ENCODE results near the gene BARHL1.

BARHL1 gene

GRCh38 chr9:132554755-132555154 lies 27.7 kb upstream of the BARHL1 start:
- no peak overlapping the region for H3K27ac ChIP-seq
- CTCF ChIA-PET: no interaction called here
- no peak for DNase-seq (ENCODE audit: low spot score)
- POLR2A ChIA-PET (ENCODE audit: low non-redundant PET): no interaction called here
- TF ChIP-seq CTCF (conservative IDR thresholded peaks at IDR 0.05; ENCODE audit: low read depth): no peak

- ChIA-PET POLR2A (ENCODE audit: low non-redundant PET) (no interaction called here), CTCF (no interaction called here)
- no peak overlapping the region for H3K27ac ChIP-seq
- no peak for TF ChIP-seq CTCF (conservative IDR thresholded peaks at IDR 0.05; ENCODE audit: low read depth)
- no peak for DNase-seq (ENCODE audit: low spot score)
Observed at GRCh38 chr9:132555528-132555927, 26.9 kb upstream of the BARHL1 start.

- TF ChIP-seq CTCF (conservative IDR thresholded peaks at IDR 0.05; ENCODE audit: low read depth): no peak
- ChIA-PET POLR2A (ENCODE audit: low non-redundant PET) (no interaction called here), CTCF (interaction anchor here (1.0 kb wide), 1 partner anchor 18 kb away, joined by 4 read pairs; no protein-coding TSS in a partner anchor)
- no peak for DNase-seq (ENCODE audit: low spot score)
- no peak overlapping the region for H3K27ac ChIP-seq
Observed at GRCh38 chr9:132556235-132556634, 26.2 kb upstream of the BARHL1 start.

GRCh38 chr9:132556714-132557113 lies 25.7 kb upstream of the BARHL1 start:
- H3K27ac ChIP-seq: no peak overlapping the region
- POLR2A ChIA-PET (ENCODE audit: low non-redundant PET): no interaction called here
- DNase-seq (ENCODE audit: low spot score): no peak
- CTCF ChIA-PET: interaction anchor here (1.0 kb wide), 1 partner anchor 18 kb away, joined by 4 read pairs; no protein-coding TSS in a partner anchor
- TF ChIP-seq CTCF (conservative IDR thresholded peaks at IDR 0.05; ENCODE audit: low read depth): no peak

- POLR2A ChIA-PET (ENCODE audit: low non-redundant PET): no interaction called here
- TF ChIP-seq CTCF (conservative IDR thresholded peaks at IDR 0.05; ENCODE audit: low read depth): no peak
- CTCF ChIA-PET: interaction anchor here (1.0 kb wide), 1 partner anchor 18 kb away, joined by 4 read pairs; no protein-coding TSS in a partner anchor
- H3K27ac ChIP-seq: no peak overlapping the region
- DNase-seq (ENCODE audit: low spot score): no peak
Observed at GRCh38 chr9:132557159-132557558, 25.2 kb upstream of the BARHL1 start.

- ChIA-PET CTCF (interaction anchor here (0.7 kb wide), 1 partner anchor 10 kb away, joined by 4 read pairs; no protein-coding TSS in a partner anchor), POLR2A (ENCODE audit: low non-redundant PET) (interaction anchor here (0.5 kb wide), 1 partner anchor 146 kb away, joined by 5 read pairs; no protein-coding TSS in a partner anchor)
- DNase-seq (ENCODE audit: low spot score): no peak
- no peak overlapping the region for H3K27ac ChIP-seq
- no peak for TF ChIP-seq CTCF (conservative IDR thresholded peaks at IDR 0.05; ENCODE audit: low read depth)
Observed at GRCh38 chr9:132559711-132560110, 22.7 kb upstream of the BARHL1 start.
